Vagina (tissue), 2 donors: ENCODE data around the gene KRT85. TPM values are rescaled to one million over a fixed set of nuclear protein-coding genes. Genes with fewer than 3 reads are reported as not detected.
A peak's percentile ranks its signal among the peaks of the same experiment; 100 is the strongest.

Experiments
- DNase-seq, 2 donors: peaks; one replicate each; pipeline ENCODE4 v3.0.0-alpha.2; 2017; ENCODE audit errors: extremely low spot score in 2 of 2
- H3K27ac ChIP-seq: fragments of 200-600 bp; sonication (generic); one replicate; pipeline ENCODE4 v1.5.1; 2019
- H3K27me3 ChIP-seq: fragments of 200-600 bp; sonication (generic); one replicate; pipeline ENCODE4 v1.5.1; 2019
- H3K36me3 ChIP-seq, 2 donors: fragments of 200-600 bp; sonication (generic); one replicate each; pipeline ENCODE4 v1.5.1; 2017 to 2019
- H3K4me1 ChIP-seq: fragments of 200-600 bp; sonication (generic); one replicate; pipeline ENCODE4 v1.5.1; 2019
- H3K4me3 ChIP-seq, 2 donors: fragments of 200-600 bp; sonication (generic); 1 replicate in 1 of 2; 2 replicates in 1 of 2; pipeline ENCODE4 v1.5.1; 2016 to 2019
- H3K9me3 ChIP-seq: fragments of 200-600 bp; sonication (generic); one replicate; pipeline ENCODE4 v1.5.1; 2019
- CTCF ChIP-seq, 3 experiments: fragments of 450-650 bp in 2 of 3; fragments of 200-600 bp in 1 of 3; sonication (generic) in 1 of 3; IDR thresholded peaks; one replicate each; pipeline ENCODE4 v1.5.1; 2017 to 2019; ENCODE audit warnings: antibody characterized with exemption in 3 of 3, mild to moderate bottlenecking in 2 of 3, moderate library complexity in 2 of 3
- POLR2A ChIP-seq, 2 donors: fragments of 450-650 bp; IDR thresholded peaks; one replicate each; pipeline ENCODE4 v1.6.1; 2017; ENCODE audit warnings: antibody characterized with exemption in 2 of 2, mild to moderate bottlenecking in 2 of 2, moderate library complexity in 2 of 2
- POLR2AphosphoS5 ChIP-seq, 2 donors: sonication (generic); formaldehyde crosslinking; IDR thresholded peaks; one replicate each; pipeline ENCODE4 v1.9.0; 2017; ENCODE audit warnings: antibody characterized with exemption in 2 of 2, mild to moderate bottlenecking in 2 of 2, low read depth in 1 of 2; ENCODE audit not compliant: insufficient read depth in 1 of 2
- intact Hi-C: fragments of 100-400 bp; cut with DNase I; formaldehyde crosslinking; loops from one replicate; pipeline ENCODE4 v1.15.1; 2023
- total RNA-seq: library from RNA; depleted of rRNA; stranded (reverse); fragments of >200 nt; gene quantifications from one replicate; pipeline ENCODE4 v1.2.3, GENCODE V29; 2016

The KRT85 gene
- total RNA-seq, 1 donor from 2014 or later: not detected

DNA sequence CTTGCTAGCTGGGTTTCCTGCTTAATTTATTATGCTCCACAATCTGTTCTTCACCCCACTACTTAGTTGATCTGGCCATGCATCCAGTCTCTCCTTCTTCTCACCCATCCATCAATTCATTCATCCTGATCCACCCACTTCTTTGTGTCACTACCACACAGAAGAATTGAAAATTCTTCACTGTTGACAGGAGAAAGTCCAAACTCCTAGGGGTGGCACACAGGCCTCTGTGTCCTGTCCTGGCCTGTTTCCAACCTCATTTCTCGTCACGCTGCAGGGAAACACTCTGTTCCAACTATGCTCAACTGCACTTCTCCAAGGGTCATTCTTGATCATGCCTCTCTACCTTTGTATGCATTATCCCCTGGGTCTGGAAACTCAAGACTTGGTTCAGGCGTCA lies 35.4 kb downstream of the KRT85 start:
- DNase-seq: no peak
- no peaks in the 10 kb centered on the region for H3K27me3 ChIP-seq
- no peak for TF ChIP-seq POLR2AphosphoS5 (IDR thresholded peaks at IDR 0.05; ENCODE audit: insufficient read depth in 1 of 2, low read depth in 1 of 2)
- TF ChIP-seq POLR2A (IDR thresholded peaks at IDR 0.05): no peak
- TF ChIP-seq CTCF (IDR thresholded peaks at IDR 0.05): no peak
- peaks cover 7% of the 10 kb centered on the region for H3K4me1 ChIP-seq
- no peaks in the 10 kb centered on the region for H3K9me3 ChIP-seq
- H3K27ac ChIP-seq: no peak overlapping the region
- no peak overlapping the region for H3K4me3 ChIP-seq
- H3K36me3 ChIP-seq: no peaks in the 10 kb centered on the region
- intact Hi-C loops: no loop called here

DNA sequence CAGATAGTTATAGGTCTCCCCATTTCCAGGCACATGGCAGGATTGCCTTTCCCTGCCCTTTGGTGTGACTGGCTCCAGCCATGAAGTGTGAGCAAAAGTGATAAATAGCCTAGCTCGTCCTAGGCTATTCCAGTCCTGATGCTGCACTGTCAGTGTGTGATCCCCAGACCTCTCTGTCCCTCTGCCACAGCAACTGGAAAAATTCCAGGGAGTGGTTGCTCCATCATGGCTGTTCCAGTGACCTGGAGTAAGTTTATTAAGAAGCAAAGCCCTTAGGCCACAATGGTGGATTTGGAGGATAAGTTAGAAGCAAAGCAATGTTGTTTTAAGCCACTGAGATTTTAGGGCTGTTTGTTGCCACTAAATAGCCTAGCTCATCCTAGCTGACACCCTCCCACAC lies 36.2 kb downstream of the KRT85 start:
- Histone ChIP-seq H3K9me3 (no peaks in the 10 kb centered on the region), H3K36me3 (no peaks in the 10 kb centered on the region), H3K4me1 (peaks cover 7% of the 10 kb centered on the region), H3K27ac (no peak overlapping the region), H3K27me3 (no peaks in the 10 kb centered on the region), H3K4me3 (no peak overlapping the region)
- DNase-seq: no peak
- intact Hi-C loops: no loop called here
- no peak for TF ChIP-seq CTCF (IDR thresholded peaks at IDR 0.05)
- no peak for TF ChIP-seq POLR2A (IDR thresholded peaks at IDR 0.05)
- no peak for TF ChIP-seq POLR2AphosphoS5 (IDR thresholded peaks at IDR 0.05; ENCODE audit: insufficient read depth in 1 of 2, low read depth in 1 of 2)

DNA sequence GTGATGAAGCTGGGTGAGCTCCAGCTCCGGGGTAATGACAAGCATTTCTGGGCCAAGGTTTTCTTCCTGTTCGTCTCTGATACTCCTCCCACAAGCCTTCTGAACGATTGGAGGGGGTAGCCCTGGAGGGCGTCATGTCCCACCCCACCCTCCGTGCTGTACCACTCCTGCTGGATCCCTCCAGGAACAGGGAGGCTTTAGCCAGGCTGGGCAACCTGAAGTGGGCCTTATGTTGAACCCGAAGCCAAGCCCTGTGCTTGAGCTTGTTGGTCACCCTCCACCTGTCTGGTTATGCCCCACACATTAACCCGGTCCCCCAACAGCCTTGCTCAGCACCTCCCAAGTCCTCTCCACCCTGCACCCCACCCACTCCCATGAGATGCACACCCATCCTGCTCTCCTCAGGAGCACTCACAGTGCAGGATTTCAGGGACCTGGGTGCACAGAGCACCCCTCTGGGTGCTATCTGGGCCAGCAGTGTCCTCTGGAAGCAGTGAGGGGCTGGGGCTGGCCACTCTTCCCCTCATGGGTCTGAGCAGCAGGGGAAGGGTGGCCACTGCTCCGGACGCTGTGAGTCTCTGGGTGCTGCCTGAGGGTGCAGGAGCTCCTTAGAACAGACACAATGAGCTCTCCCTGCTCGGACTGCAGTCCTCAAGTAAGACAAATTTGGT lies 39.3 kb downstream of the KRT85 start:
- intact Hi-C loops: loop anchor here (5.0 kb wide), 1 partner anchor 171 kb away; no protein-coding TSS in a partner anchor
- Histone ChIP-seq H3K27ac (no peak overlapping the region), H3K4me1 (peaks cover 7% of the 10 kb centered on the region), H3K9me3 (no peaks in the 10 kb centered on the region), H3K4me3 (no peak overlapping the region), H3K27me3 (no peaks in the 10 kb centered on the region), H3K36me3 (no peaks in the 10 kb centered on the region)
- no peak for TF ChIP-seq POLR2AphosphoS5 (IDR thresholded peaks at IDR 0.05; ENCODE audit: insufficient read depth in 1 of 2, low read depth in 1 of 2)
- TF ChIP-seq POLR2A (IDR thresholded peaks at IDR 0.05): no peak
- TF ChIP-seq CTCF (IDR thresholded peaks at IDR 0.05): no peak
- no peak for DNase-seq

DNA sequence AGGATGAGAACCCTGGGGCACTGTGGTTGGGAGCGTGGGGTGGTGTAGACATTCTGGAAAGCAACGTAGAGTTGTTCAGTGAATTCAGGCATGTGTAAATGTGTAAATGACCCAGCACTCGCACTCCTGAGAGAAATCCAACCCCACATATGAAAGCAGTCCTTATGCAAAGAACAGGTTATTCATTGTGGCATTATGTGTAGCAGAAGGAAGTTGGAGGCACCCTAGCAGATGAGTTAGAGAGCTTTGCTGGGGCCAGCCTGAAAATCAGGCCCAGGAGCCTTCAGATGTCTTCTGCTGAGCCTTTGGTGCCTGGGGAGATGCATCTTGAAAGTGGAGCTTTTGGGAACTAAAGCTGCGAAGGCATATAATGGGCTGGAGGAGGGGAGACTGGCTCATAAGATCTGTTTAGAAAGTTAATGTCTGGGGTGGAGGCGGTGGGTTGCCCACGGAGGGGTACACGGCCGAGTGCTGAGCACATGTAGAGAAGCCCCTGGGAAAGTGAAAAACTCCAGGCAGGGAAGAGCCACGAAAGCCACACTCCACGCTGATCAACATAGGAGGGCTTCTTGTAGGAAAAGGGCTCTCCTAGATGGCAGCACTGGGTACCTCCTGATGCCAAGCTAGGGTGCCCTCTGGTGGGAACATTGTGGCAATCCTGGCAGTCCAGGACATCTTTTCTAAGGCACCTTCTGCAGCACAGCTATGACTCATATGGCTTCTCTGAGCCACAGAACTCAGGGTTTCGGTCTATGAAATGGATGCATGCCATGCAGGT lies 40.0 kb downstream of the KRT85 start:
- intact Hi-C loops: loop anchor here (5.0 kb wide), 1 partner anchor 170 kb away; no protein-coding TSS in a partner anchor
- no peak for DNase-seq
- H3K4me1 ChIP-seq: peaks cover 7% of the 10 kb centered on the region
- no peaks in the 10 kb centered on the region for H3K9me3 ChIP-seq
- H3K27ac ChIP-seq: no peak overlapping the region
- no peaks in the 10 kb centered on the region for H3K36me3 ChIP-seq
- TF ChIP-seq POLR2AphosphoS5 (IDR thresholded peaks at IDR 0.05; ENCODE audit: insufficient read depth in 1 of 2, low read depth in 1 of 2) (peak in 1 of 2 donors; percentile 80), POLR2A (IDR thresholded peaks at IDR 0.05) (no peak), CTCF (IDR thresholded peaks at IDR 0.05) (peak; percentile 42 to 91 (median 59))
- H3K27me3 ChIP-seq: no peaks in the 10 kb centered on the region
- H3K4me3 ChIP-seq: no peak overlapping the region

DNA sequence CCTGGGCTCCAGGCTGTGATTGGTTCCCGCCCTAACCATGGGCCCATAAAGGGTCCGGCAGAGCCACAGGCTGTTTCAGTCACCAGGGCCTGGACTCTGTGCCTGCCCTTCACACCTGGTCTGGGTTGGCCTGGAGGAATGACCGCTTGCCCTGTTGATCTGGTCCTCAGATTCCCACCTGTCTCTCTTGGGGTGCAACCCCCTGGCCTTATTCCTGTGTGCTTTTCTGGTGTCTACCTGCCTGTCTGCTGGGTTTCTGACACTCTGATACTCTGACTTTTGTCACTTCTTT lies 43.2 kb downstream of the KRT85 start:
- no peaks in the 10 kb centered on the region for H3K36me3 ChIP-seq
- H3K27me3 ChIP-seq: no peaks in the 10 kb centered on the region
- no peak for DNase-seq
- no peak overlapping the region for H3K27ac ChIP-seq
- no peak for TF ChIP-seq POLR2AphosphoS5 (IDR thresholded peaks at IDR 0.05; ENCODE audit: insufficient read depth in 1 of 2, low read depth in 1 of 2)
- TF ChIP-seq POLR2A (IDR thresholded peaks at IDR 0.05): no peak
- no peak for TF ChIP-seq CTCF (IDR thresholded peaks at IDR 0.05)
- no peak overlapping the region for H3K4me3 ChIP-seq
- peaks cover 7% of the 10 kb centered on the region for H3K4me1 ChIP-seq
- intact Hi-C loops: no loop called here
- no peaks in the 10 kb centered on the region for H3K9me3 ChIP-seq
